Dedifferentiated amniotic fluid mesenchymal stem cell (primary cell): Measurements from ENCODE around the gene ENTPD2.
A peak's percentile ranks its signal among the peaks of the same experiment; 100 is the strongest.

Experiments used
- DNase-seq: peaks from one replicate; pipeline ENCODE4 v3.0.0-alpha.2; 2016; ENCODE audit errors: extremely low spot score

ENTPD2 gene

DNA sequence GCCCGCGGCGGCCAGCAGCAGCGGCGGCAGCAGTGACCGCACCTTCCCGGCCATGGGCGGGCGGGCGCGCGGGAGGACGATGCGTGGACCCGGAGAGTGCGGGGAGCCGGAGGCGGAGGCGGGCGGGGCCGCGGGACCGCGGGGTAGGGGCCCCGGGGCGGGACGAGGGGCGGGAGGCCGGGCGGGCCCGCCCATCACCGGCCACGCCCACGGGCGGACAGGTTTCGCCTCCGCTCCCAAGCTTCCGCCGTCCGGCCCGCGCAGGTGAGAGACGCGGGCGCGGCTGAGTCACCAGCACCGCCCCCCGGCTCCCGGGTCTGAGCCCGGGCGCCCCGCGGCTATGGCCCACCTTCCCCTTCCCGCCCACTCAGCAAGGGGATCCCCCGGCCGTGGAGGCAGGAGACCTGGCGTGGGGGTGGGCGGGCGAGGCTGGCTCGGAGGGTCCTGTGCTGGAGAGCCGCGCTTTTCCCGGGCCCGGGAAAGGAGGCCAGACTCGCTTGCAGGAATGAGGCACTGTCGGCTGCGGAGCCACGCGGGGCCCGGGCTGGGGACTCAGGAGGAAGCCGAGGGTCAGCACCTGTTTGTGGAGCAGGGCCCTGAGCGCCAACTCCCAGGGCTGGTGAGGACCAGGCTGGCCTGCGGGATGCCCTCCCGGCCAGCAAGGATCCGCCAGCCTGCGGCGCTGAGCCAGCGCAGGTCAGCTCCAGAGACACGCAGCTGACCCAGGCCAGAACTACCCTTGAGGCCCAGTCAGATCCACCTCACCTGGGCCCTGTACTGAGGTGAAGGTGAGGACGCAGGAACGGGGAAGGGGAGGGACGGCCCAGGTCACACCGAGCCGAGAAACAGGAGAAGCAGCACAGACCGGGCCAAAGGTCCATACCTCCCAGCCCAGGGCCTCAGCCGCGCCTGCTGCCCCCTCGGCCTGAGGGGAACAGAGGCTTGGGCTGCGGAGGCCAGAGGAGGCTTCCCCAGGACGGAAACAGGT lies at the start of gene ENTPD2:
Gene ENTPD2 (minus strand): TSS at position 118 of the 988 bp plus-strand sequence. CDS start 64 bp downstream, at position 54.
- DNase-seq, result no peak

- DNase-seq, result no peak
Measured at GRCh38 chr9:137103206-137103999, 49.5 kb upstream of the ENTPD2 start.

DNA sequence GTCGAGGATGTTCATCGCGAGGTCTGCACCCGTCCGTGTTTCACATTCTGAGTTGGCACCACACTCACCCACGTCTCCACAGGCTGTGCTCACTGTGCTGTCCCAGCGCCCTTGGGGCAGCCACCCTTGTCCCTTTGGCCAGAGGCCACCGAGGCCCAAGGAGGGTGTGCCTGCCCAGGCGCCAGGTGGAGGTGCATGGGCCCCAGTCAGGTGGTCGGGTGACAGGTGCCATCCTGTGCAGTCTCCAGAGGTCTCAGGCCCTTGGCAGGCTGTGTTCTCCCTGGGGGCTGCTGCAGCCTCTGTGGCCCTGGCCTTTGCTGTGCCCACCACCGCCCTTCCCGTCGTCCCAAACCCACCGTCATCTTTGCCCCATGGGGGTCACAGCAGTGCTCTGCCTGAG lies 45.4 kb upstream of the ENTPD2 start:
- DNase-seq, result no peak

- no peak for DNase-seq
Measured at GRCh38 chr9:137097761-137098462, 44.1 kb upstream of the ENTPD2 start.

- no peak for DNase-seq
Measured at GRCh38 chr9:137096785-137097546, 43.1 kb upstream of the ENTPD2 start.

DNA sequence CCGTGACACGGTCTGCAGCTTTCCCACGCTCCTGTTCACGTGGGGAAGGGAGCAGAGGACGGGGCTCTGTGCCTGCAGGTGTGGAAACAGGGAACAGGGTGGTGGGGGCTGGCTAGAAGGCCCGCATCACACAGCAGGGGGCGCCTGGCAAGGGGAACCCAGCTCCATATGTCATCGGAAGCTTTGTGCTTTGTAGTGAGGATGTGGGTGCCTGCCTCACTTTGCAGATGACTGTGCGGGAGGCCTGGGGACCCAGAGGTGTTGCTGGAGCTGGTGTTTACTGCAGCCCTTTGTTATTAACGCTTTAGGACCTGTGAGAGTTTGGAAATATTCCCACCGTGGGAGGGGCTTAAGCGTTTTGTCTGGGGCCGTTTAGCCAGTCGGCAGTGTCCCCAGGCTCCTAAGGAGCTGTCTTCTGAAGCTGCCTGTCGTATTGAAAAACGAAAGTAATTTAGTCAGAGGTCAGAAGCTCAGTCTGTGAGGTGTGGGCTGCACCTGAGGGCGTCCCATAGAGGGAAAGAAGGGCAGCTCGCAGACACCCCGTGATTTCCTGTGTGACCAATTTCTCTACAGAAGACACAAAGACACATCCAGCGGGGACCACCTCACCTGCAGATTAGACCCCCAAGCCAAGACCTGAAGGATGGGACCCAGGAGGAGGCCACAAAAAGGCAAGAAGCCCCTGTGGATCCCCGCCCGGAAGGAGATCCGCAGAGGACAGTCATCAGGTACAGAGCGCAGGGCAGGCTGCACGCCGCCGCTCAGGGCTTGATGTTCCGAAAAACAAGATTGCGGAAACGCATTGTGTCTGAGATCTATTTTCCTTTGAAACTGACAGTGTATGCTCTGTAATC lies 42.0 kb upstream of the ENTPD2 start:
- DNase-seq, result no peak

DNA sequence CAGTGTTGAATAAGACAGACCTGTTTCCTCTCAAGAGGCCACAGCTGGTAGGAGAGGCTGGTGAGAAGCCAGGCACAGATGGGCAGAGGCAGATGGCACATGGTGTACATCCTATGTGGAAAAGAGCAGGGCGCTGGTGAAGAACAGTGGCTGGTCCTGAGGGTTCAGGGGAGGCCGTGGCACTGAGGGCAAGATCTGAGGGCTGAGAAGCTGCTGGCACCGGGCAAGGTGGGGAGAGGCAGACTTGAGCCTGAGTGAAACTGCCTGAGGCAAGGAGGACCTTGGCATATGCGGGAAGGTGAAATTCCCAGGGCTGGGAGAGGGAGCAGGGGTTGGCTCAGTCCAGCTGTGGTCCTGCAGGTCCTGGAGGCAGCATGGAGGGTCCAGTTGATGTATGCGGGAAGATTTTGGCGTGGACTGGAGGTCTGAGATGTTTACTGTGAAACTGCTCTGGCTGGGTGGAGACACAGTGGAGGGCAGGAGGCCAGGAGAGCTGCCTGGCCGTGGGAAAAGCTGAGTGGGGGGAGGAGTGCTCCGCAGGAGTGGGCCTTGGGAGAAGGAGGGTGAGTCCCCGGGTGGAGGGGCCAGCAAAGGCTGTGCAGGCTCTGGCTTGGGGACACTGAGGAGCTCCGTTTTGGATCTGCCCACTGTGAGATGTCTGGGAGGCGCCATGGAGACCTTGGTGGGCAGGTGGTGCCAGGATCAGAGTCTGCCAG lies 35.5 kb upstream of the ENTPD2 start:
- DNase-seq, result no peak

GRCh38 chr9:137088121-137088520 lies 34.3 kb upstream of the ENTPD2 start:
- no peak for DNase-seq

- DNase-seq, result no peak
Measured at GRCh38 chr9:137087409-137087925, 33.6 kb upstream of the ENTPD2 start.

- DNase-seq, result peak; percentile 91
Measured at GRCh38 chr9:137086531-137087408, 32.9 kb upstream of the ENTPD2 start, which contains the start of gene MAN1B1. MAN1B1 (plus strand) TSS chr9:137086985; CDS start chr9:137087000, 15 bp downstream.

DNA sequence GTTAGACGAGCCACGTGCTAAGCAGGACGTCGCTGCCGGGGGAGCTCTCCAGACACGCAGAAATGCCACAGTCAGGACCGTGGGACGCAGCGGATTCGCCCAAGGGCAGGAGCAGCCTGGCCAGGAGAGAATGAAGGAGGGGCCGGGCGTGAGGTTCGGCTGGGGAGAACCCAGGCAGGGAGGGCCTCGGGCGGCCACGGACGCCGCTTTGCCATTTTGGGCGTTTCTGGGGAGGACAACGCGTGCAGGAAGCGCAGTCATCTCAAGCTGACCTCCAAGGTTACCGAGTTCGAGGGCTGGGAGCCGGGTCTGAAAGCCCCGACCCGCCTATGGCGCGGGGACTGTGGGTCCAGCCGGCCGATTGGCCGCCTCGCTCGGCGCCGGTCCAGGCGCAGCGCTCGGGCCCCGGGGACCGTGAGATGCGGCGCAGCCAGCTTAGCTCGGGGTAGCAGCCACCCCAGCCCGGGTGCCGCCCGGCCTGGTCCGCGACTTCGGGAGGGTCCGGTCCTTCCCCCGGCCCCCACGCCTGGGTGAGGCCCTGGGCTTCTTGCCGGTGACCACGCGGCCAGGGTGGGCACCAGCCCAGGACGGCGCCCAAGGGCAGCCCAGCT lies 32.2 kb upstream of the ENTPD2 start:
- DNase-seq, result no peak

- no peak for DNase-seq
Measured at GRCh38 chr9:137084526-137084925, 30.7 kb upstream of the ENTPD2 start.

GRCh38 chr9:137083394-137084004 lies 29.6 kb upstream of the ENTPD2 start:
- peak; percentile 89 for DNase-seq

DNA sequence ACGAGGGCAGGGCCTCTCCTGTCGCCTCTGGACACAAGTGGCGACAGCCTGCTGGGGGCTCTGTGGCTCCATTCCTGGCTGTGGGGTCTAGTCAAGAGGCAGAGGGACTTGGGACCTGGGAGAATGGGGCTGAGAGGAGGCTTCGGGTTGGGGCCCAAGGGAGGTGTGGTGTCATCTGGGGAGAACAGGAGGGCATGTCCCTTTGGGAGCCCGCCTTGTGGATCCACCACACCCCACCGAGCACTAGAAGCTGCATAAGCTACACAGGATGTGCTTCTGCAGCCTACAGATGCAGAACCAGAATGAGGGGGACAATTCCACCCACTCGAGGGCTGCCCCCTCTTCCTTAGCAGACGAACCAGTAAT lies 29.0 kb upstream of the ENTPD2 start:
- no peak for DNase-seq

DNA sequence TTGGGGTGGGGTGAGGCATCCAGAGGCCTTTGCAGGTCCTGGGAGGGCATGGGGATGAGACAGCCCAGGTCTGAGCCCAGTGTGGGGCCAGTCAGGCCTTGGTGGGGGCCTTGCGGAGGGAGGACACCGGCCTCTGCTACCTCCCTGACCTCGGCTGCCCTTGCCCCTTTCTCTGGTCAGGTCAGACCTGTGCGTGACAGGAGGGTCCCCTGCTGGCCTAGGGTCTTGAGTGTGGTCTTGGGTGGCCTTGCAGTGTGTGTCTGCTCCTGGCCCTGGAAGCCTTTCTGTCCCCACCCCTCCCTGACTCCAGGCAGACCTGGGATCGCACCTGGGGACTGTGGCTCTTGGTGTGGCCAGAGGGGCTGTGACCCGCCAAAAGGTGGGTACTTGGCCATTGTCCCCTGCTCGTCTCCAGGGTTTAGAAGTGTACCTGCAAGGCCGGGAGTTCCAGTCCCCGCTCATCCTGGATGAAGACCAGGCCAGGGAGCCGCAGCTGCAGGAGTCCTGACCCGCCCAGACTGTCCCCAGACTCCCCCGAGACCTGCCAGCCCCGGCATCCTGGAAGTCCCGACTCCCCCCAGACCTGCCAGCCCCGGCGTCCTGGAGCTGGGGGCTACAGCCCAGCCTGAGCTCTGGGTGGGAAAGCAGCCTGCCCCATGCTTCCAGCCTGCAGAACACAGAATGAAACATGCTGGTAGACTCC lies 28.5 kb upstream of the ENTPD2 start:
- DNase-seq, result no peak

GRCh38 chr9:137080260-137081122 lies 26.6 kb upstream of the ENTPD2 start:
- no peak for DNase-seq
